Posterior cingulate gyrus (tissue), 11 donors: ENCODE results near the gene ZNF90.
A peak's percentile ranks its signal among the peaks of the same experiment; 100 is the strongest.
"Not testable (repeated sequence)": the region's sequence is repeated elsewhere in the genome, so short reads cannot be mapped to it uniquely, and the experiment has no call there.

Experiments used
- DNase-seq, 10 donors: peaks; one replicate each; pipeline versions ENCODE4 v3.0.0 to v3.0.0-alpha.2; 2020 to 2021; ENCODE audit warnings: mixed read lengths in 3 of 10
- intact Hi-C: fragments of 100-400 bp; cut with DNase I; formaldehyde crosslinking; loops from one replicate; pipeline ENCODE4 v1.15.1; 2023

The ZNF90 gene

GRCh38 chr19:20077791-20078463 lies at the start of gene ZNF90:
Gene ZNF90, plus strand, starts transcription at chr19:20078000. Its CDS starts 133 bp downstream, at chr19:20078133.
- intact Hi-C loops, result no loop called here
- DNase-seq, result peak; percentile 75 to 98 (median 92)

GRCh38 chr19:20028611-20029010 lies 49.2 kb upstream of the ZNF90 start:
- DNase-seq, result no peak
- intact Hi-C loops, result no loop called here

DNA sequence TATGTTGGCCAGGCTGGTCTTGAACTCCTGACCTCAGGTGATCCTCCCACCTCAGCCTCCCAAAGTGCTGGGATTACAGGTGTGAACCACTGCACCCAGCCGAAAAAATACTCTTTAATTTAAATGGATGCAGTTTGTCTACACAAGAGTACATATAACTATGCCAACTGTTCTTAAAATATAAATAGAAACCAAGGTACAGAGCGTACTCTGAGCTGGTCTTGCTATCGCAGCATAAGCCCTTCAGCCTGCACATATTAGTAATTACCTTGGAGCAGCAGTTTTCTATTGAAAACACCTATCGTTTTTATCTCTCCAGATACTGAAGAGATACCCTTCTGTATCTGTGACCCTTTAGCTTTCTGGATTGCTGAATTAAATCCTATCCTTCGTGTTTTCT lies 41.9 kb upstream of the ZNF90 start:
- intact Hi-C loops, result no loop called here
- no peak for DNase-seq

GRCh38 chr19:20038358-20039202 lies 39.2 kb upstream of the ZNF90 start:
- no peak for DNase-seq
- intact Hi-C loops, result loop anchor here (1.0 kb wide), 1 partner anchor 14 kb away; no protein-coding TSS in a partner anchor

- intact Hi-C loops, result loop anchor here (1.0 kb wide), 1 partner anchor 13 kb away; no protein-coding TSS in a partner anchor
- DNase-seq, result peak; percentile 89 to 99 (median 95)
These were observed 38.5 kb upstream of the ZNF90 start, which contains the start of gene ZNF682 for GRCh38 chr19:20039203-20039723. Gene ZNF682, minus strand, starts transcription at chr19:20039505. Its CDS starts 160 bp downstream, at chr19:20039345.

DNA sequence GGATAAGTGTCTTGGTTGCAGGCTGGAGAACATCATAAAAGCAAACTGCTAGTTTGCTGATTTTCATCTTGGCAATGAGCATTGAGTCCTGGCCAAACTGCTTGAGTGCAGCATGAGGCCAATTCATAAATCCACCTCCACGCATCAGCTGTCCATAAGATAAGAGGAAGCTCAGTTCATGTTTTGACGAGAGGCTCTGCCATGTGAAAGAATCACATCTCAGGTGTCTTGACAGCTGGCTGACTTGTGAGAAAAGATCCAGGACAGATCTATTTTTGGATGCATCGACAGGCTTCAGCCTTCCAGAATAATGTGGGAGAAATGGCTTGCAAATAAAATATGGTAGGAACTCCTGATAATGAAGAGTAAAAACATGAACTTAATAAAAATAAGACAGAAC lies 33.1 kb upstream of the ZNF90 start:
- no peak for DNase-seq
- intact Hi-C loops, result no loop called here

GRCh38 chr19:20045742-20046141 lies 32.1 kb upstream of the ZNF90 start:
- DNase-seq, intact Hi-C loops: not testable (repeated sequence)

- intact Hi-C loops, result loop anchor here (1.0 to 10.0 kb wide), 2 partner anchors 13 to 113 kb away; partner anchors contain the start of genes ZNF486 and ZNF682
- DNase-seq, result peak; percentile 91 to 100 (median 98)
These were observed 25.7 kb upstream of the ZNF90 start for GRCh38 chr19:20051841-20052768.

DNA sequence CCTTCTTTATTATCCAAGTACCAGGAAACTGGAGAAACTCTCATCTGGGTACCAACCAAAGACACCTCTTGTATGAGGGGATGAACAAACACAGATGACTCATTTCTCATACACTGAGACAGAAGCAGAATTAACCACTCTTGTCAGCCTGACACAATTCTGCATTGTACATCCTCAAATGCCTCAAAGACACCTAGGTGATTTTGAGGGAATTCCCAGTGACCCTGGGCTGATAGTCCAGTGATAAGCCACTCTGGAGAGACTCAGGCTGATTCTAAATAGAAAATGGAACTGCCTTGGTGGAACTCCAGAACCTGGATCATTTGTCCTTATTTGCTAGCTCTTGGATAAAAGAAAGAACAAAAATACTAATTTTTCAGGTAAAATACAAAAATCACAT lies 19.1 kb upstream of the ZNF90 start:
- intact Hi-C loops, result loop anchor here (10.0 kb wide), 1 partner anchor 106 kb away; the partner anchor contains the start of gene ZNF486
- DNase-seq, result not testable (repeated sequence)

DNA sequence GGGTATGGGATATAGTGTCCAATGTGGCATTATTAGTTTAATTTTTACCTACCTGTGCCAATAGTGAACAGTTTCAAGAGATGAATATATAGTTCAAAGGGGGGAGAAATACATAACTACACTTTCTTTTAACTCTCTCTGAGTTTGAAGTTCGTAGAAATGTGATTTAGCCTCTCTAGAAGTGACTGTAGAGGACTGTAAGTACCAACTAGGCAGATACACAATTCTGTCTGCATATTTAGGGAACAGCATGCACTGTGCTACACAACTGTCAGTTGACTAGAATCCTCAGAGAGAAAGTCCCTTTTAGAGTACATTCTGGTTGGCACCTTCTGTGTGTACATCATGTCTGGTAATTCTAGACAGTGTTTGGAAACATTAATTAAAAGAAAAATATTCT lies 17.5 kb upstream of the ZNF90 start:
- intact Hi-C loops, result no loop called here
- DNase-seq, result no peak

DNA sequence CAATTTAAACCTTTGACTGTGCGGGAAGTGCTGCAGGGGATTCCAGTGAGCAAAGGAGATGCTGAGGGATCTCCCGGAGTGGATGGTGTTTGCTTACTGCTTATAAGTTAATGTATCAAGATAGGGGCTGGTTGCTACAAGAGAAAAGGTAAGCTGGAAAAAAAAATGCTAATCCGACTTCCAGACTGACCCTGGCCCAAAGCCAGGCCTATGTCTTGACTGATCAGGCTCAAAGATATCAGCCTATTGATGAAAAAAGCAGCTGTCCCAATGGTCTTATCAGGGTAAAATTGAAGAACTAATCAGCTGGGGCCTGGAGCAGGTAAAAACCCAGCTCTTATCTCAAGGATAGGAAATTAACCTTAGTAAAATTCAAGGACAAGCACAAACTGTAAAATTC lies 10.9 kb upstream of the ZNF90 start:
- intact Hi-C loops, result no loop called here
- DNase-seq, result no peak

GRCh38 chr19:20067943-20068342 lies 9.9 kb upstream of the ZNF90 start:
- intact Hi-C loops, result no loop called here
- no peak for DNase-seq

- DNase-seq, intact Hi-C loops: not testable (repeated sequence)
These were observed 9.2 kb upstream of the ZNF90 start for GRCh38 chr19:20068559-20068958.

DNA sequence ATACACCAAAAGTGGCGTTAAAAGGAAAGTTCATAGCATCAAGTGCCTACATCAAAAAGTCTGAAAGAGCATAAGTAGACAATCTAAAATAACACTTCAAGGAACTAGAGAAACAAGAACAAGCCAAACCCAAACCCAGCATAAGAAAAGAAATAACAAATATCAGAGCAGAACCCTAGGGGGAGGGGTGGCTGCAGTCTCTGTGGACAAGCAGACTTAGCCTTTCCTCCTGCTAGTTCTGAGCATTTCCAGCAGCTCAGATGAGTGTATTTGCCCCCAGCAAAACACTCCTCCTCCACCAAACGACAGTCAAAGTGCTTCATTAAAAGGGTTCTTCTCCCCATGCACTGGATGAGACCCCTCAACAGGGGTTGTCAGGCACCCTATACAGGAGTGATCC lies 7.1 kb upstream of the ZNF90 start:
- DNase-seq, result no peak
- intact Hi-C loops, result no loop called here

DNA sequence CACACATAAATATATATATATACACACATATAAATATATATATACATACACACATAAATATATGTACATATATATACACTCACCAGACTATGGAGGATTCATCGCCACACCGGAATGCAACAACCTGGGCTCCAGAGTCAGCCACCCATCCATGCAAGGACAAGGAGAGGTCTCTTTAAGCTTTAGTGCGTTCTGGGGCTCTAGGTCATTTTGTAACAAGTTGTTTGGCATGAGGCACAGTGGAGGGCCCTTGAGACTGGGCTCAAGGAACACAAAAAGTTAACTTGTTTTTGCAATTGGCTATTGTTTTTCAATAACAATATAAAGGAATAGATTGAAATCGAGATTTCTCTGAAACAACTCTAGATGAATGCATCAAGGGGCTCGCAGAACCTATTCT lies 4.9 kb upstream of the ZNF90 start:
- no peak for DNase-seq
- intact Hi-C loops, result no loop called here

DNA sequence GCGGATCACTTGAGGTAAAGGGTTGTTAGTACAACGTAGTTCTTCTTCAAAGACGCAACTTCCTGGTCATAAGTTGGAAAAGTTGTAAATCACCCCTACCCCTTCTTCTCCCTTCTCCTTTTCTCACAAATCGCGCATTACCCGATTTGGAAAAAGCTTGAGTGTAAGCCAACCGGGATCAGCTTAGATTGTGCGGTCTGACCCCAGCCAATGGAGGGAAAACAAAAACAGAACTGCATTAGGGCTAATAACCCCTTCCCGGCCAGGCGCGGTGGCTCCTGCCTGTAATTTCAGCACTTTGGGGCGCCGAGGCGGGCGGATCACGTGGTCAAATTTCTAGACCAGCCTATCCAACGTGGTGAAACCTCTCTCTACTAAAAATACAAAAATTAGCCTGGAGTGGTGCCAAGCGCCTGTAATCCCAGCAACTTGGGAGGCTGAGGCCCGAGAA lies 806 bp downstream of the ZNF90 start:
- intact Hi-C loops, result no loop called here
- peak in 2 of 10 donors; percentile 1 to 16 for DNase-seq

- intact Hi-C loops, result no loop called here
- no peak for DNase-seq
These were observed 1.7 kb downstream of the ZNF90 start for GRCh38 chr19:20079476-20079875.

- no peak for DNase-seq
- intact Hi-C loops, result no loop called here
These were observed 2.9 kb downstream of the ZNF90 start for GRCh38 chr19:20080656-20081055.

- intact Hi-C loops, DNase-seq: not testable (repeated sequence)
These were observed 4.5 kb downstream of the ZNF90 start for GRCh38 chr19:20082232-20082833.
